Uterus (tissue), 4 donors: ENCODE measurements around the gene PLB1. TPM values are rescaled to one million over a fixed set of nuclear protein-coding genes. Genes with fewer than 3 reads are reported as not detected.

Experiments
- DNase-seq, 2 donors: peaks; one replicate each; pipeline ENCODE4 v3.0.0-alpha.2; 2019 to 2020
- H3K27ac ChIP-seq, 2 donors: fragments of 200-600 bp; sonication (generic); 1 replicate in 1 of 2; 2 replicates in 1 of 2; pipeline ENCODE4 v1.5.1; 2016 to 2018
- H3K27me3 ChIP-seq, 2 donors: fragments of 200-600 bp; sonication (generic); one replicate each; pipeline ENCODE4 v1.5.1; 2018 to 2019; ENCODE audit warnings: control low read depth in 1 of 2
- H3K36me3 ChIP-seq, 2 donors: fragments of 200-600 bp; sonication (generic); one replicate each; pipeline ENCODE4 v1.5.1; 2019; ENCODE audit warnings: control low read depth in 1 of 2
- H3K4me1 ChIP-seq, 2 donors: fragments of 200-600 bp; sonication (generic); one replicate each; pipeline ENCODE4 v1.5.1; 2018 to 2019; ENCODE audit warnings: control low read depth in 1 of 2
- H3K4me3 ChIP-seq, 2 donors: fragments of 200-600 bp; sonication (generic); 1 replicate in 1 of 2; 2 replicates in 1 of 2; pipeline ENCODE4 v1.5.1; 2018 to 2019; ENCODE audit warnings: mild to moderate bottlenecking in 1 of 2
- H3K9me3 ChIP-seq, 2 donors: fragments of 200-600 bp; sonication (generic); one replicate each; pipeline ENCODE4 v1.5.1; 2019; ENCODE audit warnings: control low read depth in 1 of 2
- POLR2A ChIP-seq, 2 donors: fragments of 450-650 bp; IDR thresholded peaks; one replicate each; pipeline ENCODE4 v1.6.1; 2016; ENCODE audit warnings: antibody characterized with exemption in 2 of 2, mild to moderate bottlenecking in 1 of 2, moderate library complexity in 1 of 2
- intact Hi-C: fragments of 100-400 bp; cut with DNase I; formaldehyde crosslinking; loops from one replicate; pipeline ENCODE4 v1.15.1; 2023; ENCODE audit warnings: low total_unique reads
- total RNA-seq, 4 donors: library from RNA; depleted of rRNA in 3 of 4; stranded (reverse); fragments of >200 nt in 3 of 4; gene quantifications; one replicate each; pipeline versions ENCODE4 v1.1.0 to v1.2.4, GENCODE V29; 2014 to 2023
- TF ChIP-seq, protein P1 (sequence below), 4 experiments: fragments of 200-600 bp in 2 of 4; fragments of 450-650 bp in 2 of 4; sonication (generic) in 2 of 4; IDR thresholded peaks; one replicate each; pipeline ENCODE4 v1.5.1; 2016 to 2019; ENCODE audit warnings: antibody characterized with exemption in 4 of 4, mild to moderate bottlenecking in 2 of 4, moderate library complexity in 1 of 4
- donor health status: DM: yes; HTN: yes; CAD: no.

Gene PLB1
- total RNA-seq, 4 donors from 2014 or later = 2.9 to 12.4 (median 5.2) TPM

DNA sequence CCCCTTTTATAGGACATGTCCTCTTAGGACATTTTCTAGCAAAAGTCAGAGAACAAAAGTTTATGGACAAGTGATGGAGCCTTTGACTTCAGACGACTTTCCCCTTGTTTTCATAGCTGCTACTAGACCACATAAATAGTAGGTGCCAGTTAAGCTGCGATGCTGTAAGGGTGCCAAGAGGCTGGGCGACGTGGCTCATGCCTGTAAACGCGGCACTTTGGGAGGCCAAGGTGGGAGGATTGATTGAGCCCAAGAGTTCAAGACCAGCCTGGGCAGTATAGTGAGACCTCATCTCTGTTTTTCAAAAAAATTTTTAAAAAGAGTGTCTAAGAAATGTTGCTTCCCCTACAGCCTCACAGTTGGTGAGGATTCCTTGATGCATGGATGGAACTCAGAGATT is 2.2 kb upstream of the PLB1 start:
- no peaks in the 10 kb centered on the region for H3K9me3 ChIP-seq
- no peaks in the 10 kb centered on the region for H3K4me1 ChIP-seq
- no peak overlapping the region for H3K27ac ChIP-seq
- no peaks in the 10 kb centered on the region for H3K36me3 ChIP-seq
- no peak overlapping the region for H3K4me3 ChIP-seq
- H3K27me3 ChIP-seq = no peaks in the 10 kb centered on the region
- TF ChIP-seq, protein P1, sequence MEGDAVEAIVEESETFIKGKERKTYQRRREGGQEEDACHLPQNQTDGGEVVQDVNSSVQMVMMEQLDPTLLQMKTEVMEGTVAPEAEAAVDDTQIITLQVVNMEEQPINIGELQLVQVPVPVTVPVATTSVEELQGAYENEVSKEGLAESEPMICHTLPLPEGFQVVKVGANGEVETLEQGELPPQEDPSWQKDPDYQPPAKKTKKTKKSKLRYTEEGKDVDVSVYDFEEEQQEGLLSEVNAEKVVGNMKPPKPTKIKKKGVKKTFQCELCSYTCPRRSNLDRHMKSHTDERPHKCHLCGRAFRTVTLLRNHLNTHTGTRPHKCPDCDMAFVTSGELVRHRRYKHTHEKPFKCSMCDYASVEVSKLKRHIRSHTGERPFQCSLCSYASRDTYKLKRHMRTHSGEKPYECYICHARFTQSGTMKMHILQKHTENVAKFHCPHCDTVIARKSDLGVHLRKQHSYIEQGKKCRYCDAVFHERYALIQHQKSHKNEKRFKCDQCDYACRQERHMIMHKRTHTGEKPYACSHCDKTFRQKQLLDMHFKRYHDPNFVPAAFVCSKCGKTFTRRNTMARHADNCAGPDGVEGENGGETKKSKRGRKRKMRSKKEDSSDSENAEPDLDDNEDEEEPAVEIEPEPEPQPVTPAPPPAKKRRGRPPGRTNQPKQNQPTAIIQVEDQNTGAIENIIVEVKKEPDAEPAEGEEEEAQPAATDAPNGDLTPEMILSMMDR (IDR thresholded peaks at IDR 0.05) = no peak
- TF ChIP-seq POLR2A (IDR thresholded peaks at IDR 0.05) = no peak
- intact Hi-C loops = no loop called here
- no peak for DNase-seq

DNA sequence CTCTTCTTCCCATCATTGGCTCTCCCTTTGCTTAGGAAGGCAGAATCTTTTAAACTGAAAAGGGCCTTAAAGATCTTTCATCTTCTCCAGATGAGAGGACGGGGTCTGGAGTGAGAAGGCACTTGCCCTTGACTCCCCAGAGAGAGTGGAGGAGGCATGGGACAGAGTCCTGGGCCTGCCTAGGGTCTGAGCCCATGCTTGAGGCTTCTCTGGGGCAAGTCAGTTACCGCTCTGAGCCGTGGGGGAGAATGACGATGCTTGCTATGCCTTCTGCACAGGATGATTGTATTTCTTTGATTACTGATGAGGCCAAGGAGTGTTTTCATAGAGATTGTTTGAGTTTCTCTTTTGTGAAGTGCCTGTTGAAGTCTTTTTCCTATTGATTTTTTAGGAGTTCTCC is 921 bp downstream of the PLB1 start:
- Histone ChIP-seq H3K4me1 (no peaks in the 10 kb centered on the region), H3K9me3 (no peaks in the 10 kb centered on the region), H3K27me3 (no peaks in the 10 kb centered on the region), H3K27ac (no peak overlapping the region), H3K4me3 (no peak overlapping the region), H3K36me3 (no peaks in the 10 kb centered on the region)
- DNase-seq = no peak
- TF ChIP-seq, protein P1 (IDR thresholded peaks at IDR 0.05) = no peak
- TF ChIP-seq POLR2A (IDR thresholded peaks at IDR 0.05) = no peak
- intact Hi-C loops = no loop called here

DNA sequence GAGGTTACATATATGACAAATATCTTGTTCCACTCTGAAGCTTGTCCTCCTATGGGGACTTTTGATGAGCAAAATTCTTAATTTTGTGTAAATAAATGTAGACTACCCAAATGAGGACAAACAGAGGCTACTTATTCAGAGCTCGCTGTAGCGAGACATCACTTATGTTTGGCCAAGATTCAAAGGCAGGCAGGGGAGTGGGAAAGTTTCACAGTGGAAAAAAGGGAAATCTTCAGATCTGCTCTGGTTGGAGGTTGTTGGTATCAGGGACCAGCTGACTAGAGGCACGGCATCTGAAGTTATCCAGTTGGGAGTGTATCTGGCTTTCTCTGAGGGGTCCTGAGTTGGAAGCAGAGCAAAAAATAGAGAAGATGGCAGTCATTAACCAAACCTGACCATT is 1.3 kb downstream of the PLB1 start:
- Histone ChIP-seq H3K36me3 (no peaks in the 10 kb centered on the region), H3K4me3 (no peak overlapping the region), H3K27me3 (no peaks in the 10 kb centered on the region), H3K27ac (no peak overlapping the region), H3K9me3 (no peaks in the 10 kb centered on the region), H3K4me1 (no peaks in the 10 kb centered on the region)
- no peak for DNase-seq
- intact Hi-C loops = no loop called here
- TF ChIP-seq POLR2A (IDR thresholded peaks at IDR 0.05) = no peak
- TF ChIP-seq, protein P1 (IDR thresholded peaks at IDR 0.05) = no peak

DNA sequence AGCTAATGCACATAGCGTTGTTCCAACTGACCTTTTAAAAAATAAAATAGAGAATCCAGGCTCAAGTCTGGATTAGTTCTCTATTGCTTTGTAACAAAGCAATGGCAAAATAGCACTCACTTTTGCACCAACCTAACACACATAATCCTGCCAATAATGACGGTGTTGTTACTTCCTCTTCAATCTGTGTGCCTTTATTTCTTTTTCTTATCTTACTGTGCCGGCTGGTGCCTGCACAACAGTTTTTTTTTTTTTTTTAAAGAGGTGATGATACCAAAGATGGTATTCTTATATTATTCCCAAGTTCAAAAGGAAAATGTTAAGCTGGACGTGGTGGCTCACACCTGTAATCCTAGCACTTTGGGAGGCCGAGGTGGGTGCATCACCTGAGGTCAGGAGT is 3.4 kb downstream of the PLB1 start:
- Histone ChIP-seq H3K9me3 (no peaks in the 10 kb centered on the region), H3K4me3 (no peak overlapping the region), H3K36me3 (no peaks in the 10 kb centered on the region), H3K27ac (no peak overlapping the region), H3K4me1 (no peaks in the 10 kb centered on the region), H3K27me3 (no peaks in the 10 kb centered on the region)
- TF ChIP-seq POLR2A (IDR thresholded peaks at IDR 0.05) = no peak
- TF ChIP-seq, protein P1 (IDR thresholded peaks at IDR 0.05) = no peak
- intact Hi-C loops = no loop called here
- DNase-seq = no peak

DNA sequence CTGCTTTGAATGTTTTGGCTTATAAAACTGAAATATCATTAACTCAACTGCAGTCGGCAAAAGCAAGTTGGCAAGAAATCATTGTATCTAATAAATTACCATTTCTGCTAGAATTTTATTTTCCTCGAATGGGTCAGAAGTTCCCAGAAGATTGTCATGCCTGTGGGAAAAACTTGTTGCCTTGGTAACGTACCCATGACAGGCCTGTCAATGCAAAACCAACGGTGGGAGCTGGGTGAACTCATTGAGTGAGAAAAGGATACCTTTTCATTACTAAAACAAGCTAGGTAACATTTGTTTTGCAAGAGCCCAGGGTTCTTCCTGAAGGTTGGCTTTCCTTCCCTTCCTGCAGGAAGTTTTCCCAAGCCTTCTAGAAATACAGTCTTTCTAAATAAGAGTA is 9.5 kb downstream of the PLB1 start:
- intact Hi-C loops = no loop called here
- no peak overlapping the region for H3K27ac ChIP-seq

More for the DNA sequence above, 9.5 kb downstream of the PLB1 start:
- Histone ChIP-seq H3K9me3 (no peaks in the 10 kb centered on the region), H3K4me1 (no peaks in the 10 kb centered on the region), H3K27me3 (no peaks in the 10 kb centered on the region), H3K4me3 (no peak overlapping the region), H3K36me3 (no peaks in the 10 kb centered on the region)
- TF ChIP-seq, protein P1 (IDR thresholded peaks at IDR 0.05) = no peak
- no peak for TF ChIP-seq POLR2A (IDR thresholded peaks at IDR 0.05)
- no peak for DNase-seq
